NOMO-1 (cell line): Measurements from ENCODE around the gene ARHGAP45.

Source experiments
- DNase-seq, 2 experiments: peaks; one replicate each; lab custom pipeline; 2025; ENCODE audit not compliant: unreplicated experiment in 2 of 2; lab: John Stamatoyannopoulos, UW

ARHGAP45 gene

GRCh38 chr19:1068009-1069001, 1.3 kb downstream of the ARHGAP45 start:
- peak; percentile 60 to 79 for DNase-seq

- DNase-seq = peak; percentile 90 to 92
These were observed 2.2 kb downstream of the ARHGAP45 start for GRCh38 chr19:1069009-1069779.

- no peak for DNase-seq
These were observed 3.6 kb downstream of the ARHGAP45 start for GRCh38 chr19:1070576-1070930.

GRCh38 chr19:1070931-1071791, 4.2 kb downstream of the ARHGAP45 start:
- no peak for DNase-seq

- DNase-seq = no peak
These were observed 5.5 kb downstream of the ARHGAP45 start for GRCh38 chr19:1072371-1073015.

GRCh38 chr19:1073063-1073955, 6.3 kb downstream of the ARHGAP45 start:
- DNase-seq = no peak

GRCh38 chr19:1073956-1074517, 7.1 kb downstream of the ARHGAP45 start:
- no peak for DNase-seq

- peak; percentile 74 to 82 for DNase-seq
These were observed 7.7 kb downstream of the ARHGAP45 start for GRCh38 chr19:1074544-1075283.

- no peak for DNase-seq
These were observed 9.0 kb downstream of the ARHGAP45 start for GRCh38 chr19:1076046-1076386.

- peak; percentile 93 to 94 for DNase-seq
These were observed 10.0 kb downstream of the ARHGAP45 start for GRCh38 chr19:1076951-1077350.

- DNase-seq = no peak
These were observed 12.7 kb downstream of the ARHGAP45 start for GRCh38 chr19:1079566-1080111.

- no peak for DNase-seq
These were observed 13.6 kb downstream of the ARHGAP45 start for GRCh38 chr19:1080360-1081161.

GRCh38 chr19:1081301-1082164, 14.6 kb downstream of the ARHGAP45 start:
- DNase-seq = no peak

- peak in 1 of 2 experiments; percentile 66 for DNase-seq
These were observed 15.4 kb downstream of the ARHGAP45 start for GRCh38 chr19:1082165-1082927.

GRCh38 chr19:1082928-1083816, 16.2 kb downstream of the ARHGAP45 start:
- DNase-seq = no peak
